ENCODE data around the gene MRPS33. TPM values are rescaled to one million over a fixed set of nuclear protein-coding genes. Genes with fewer than 3 reads are reported as not detected.
A peak's percentile ranks its signal among the peaks of the same experiment; 100 is the strongest.

MRPS33 gene
- total and polyA plus RNA-seq, 2 of the 8 experiments (the other 6 are each of a cell fraction or from before 2014, with no cell fraction given): 22.9 to 62.6 TPM

GRCh38 chr7:140983802-140984201 lies 30.9 kb downstream of the MRPS33 start:
- H2BK20ac ChIP-seq (ENCODE audit: low read length): no peak overlapping the region
- no peaks in the 10 kb centered on the region for H3K79me1 ChIP-seq (ENCODE audit: low read depth, low read length)
- H3K23ac ChIP-seq (ENCODE audit: insufficient read length): no peak overlapping the region
- no peak overlapping the region for H3K4me3 ChIP-seq (ENCODE audit: extremely low read depth in 1 of 4, insufficient read depth in 2 of 4, low read depth in 3 of 4, low read length in 4 of 4)
- no peaks in the 10 kb centered on the region for H4K20me1 ChIP-seq (replicated peaks in 1 of 2; ENCODE audit: control insufficient read depth in 1 of 2, insufficient read depth in 2 of 2, low read length in 2 of 2)
- DNase-seq (ENCODE audit: low read depth in 1 of 2, low spot score in 2 of 2) (no peak), FAIRE-seq (no peak)
- H2BK120ac ChIP-seq (replicated peaks; ENCODE audit: low read depth, low read length): no peak overlapping the region
- 80% methylated on average over 4 of the region's 4 CpGs; no CpG with 5 or more reads in 1 of the 2 experiments for WGBS, 2 experiments (ENCODE audit: extremely low coverage in 1 of 2, insufficient coverage in 1 of 2, insufficient read length in 1 of 2, insufficient replicate concordance in 2 of 2, low coverage in 1 of 2, low lambda C conversion rate in 2 of 2, missing lambda C conversion rate in 1 of 2)
- H3K56ac ChIP-seq (replicated peaks; ENCODE audit: insufficient read length, low read depth, low read length): no peak overlapping the region
- no peak overlapping the region for H4K5ac ChIP-seq (ENCODE audit: insufficient read length, low read depth, low read length)
- no peaks in the 10 kb centered on the region for H3K36me3 ChIP-seq (ENCODE audit: control insufficient read depth in 2 of 4, insufficient read depth in 4 of 4, low read length in 3 of 4)
- no peak overlapping the region for H3K4me2 ChIP-seq (ENCODE audit: insufficient read depth in 1 of 2, low read depth in 2 of 2, low read length in 2 of 2)
- H3K23me2 ChIP-seq (ENCODE audit: low read depth, low read length): no peaks in the 10 kb centered on the region; the same call in 1 of the 2 replicates
- no peaks in the 10 kb centered on the region for H3K4me1 ChIP-seq (replicated peaks in 1 of 4; ENCODE audit: control insufficient read depth in 3 of 4, insufficient read depth in 4 of 4, low read length in 3 of 4)
- no peak overlapping the region for H2BK15ac ChIP-seq (ENCODE audit: low read length)
- H3K9me3 ChIP-seq (ENCODE audit: insufficient read depth in 2 of 2, low read depth in 1 of 2, low read length in 1 of 2): no peaks in the 10 kb centered on the region
- no peak overlapping the region for H3K18ac ChIP-seq (ENCODE audit: extremely low read depth, low read length)
- no peak overlapping the region for H3K4ac ChIP-seq (replicated peaks; ENCODE audit: insufficient read length, low read depth, low read length)
- H2AFZ ChIP-seq (ENCODE audit: low read length): no peak overlapping the region
- no peak overlapping the region for H2BK5ac ChIP-seq (ENCODE audit: low read depth, low read length)
- TF ChIP-seq BCL11A (IDR thresholded peaks at IDR 0.05; ENCODE audit: low read depth in 2 of 2, low read length in 2 of 2): no peak
- TF ChIP-seq RFX5 (IDR thresholded peaks at IDR 0.05; ENCODE audit: borderline replicate concordance, low read depth, low read length): peak; percentile 65
- TF ChIP-seq USF2 (IDR thresholded peaks at IDR 0.05; ENCODE audit: low read length): no peak
- peak; percentile 71 to 76 for TF ChIP-seq RAD21 (IDR thresholded peaks at IDR 0.05 in 1 of 2, conservative IDR thresholded peaks at IDR 0.05 in 1 of 2; ENCODE audit: low read depth in 2 of 2, low read length in 2 of 2)
- TF ChIP-seq CTCF (IDR thresholded peaks at IDR 0.05; ENCODE audit: control extremely low read depth in 1 of 3, insufficient read depth in 1 of 3, low read depth in 1 of 3, low read length in 3 of 3): peak in 2 of 3 experiments; percentile 32 to 48; a peak in 2 of 4 replicates
- ChIA-PET POLR2A (ENCODE audit: partially characterized antibody) (interaction anchor here (0.8 to 1.8 kb wide), 2 partner anchors 9 to 172 kb away, joined by 3 to 5 read pairs; no protein-coding TSS in a partner anchor), CTCF (ENCODE audit: partially characterized antibody) (interaction anchor here (0.7 to 4.4 kb wide), 38 partner anchors 9 to 498 kb away, joined by 3 to 36 read pairs (median 6); no protein-coding TSS in a partner anchor)
- H3K79me2 ChIP-seq (ENCODE audit: control insufficient read depth in 1 of 2, insufficient read depth in 2 of 2, low read length in 2 of 2): no peaks in the 10 kb centered on the region
- no peak overlapping the region for H3K14ac ChIP-seq (ENCODE audit: insufficient read length)
- H4K91ac ChIP-seq (replicated peaks; ENCODE audit: insufficient read length, low read length): no peak overlapping the region
- no peak overlapping the region for H3K27ac ChIP-seq (ENCODE audit: low read depth, low read length)
- H3K9ac ChIP-seq (replicated peaks in 1 of 4; ENCODE audit: extremely low read depth in 1 of 4, low read depth in 3 of 4, low read length in 3 of 4): no peak overlapping the region
- H4K8ac ChIP-seq (ENCODE audit: extremely low read depth, insufficient read depth, low read length): no peak overlapping the region
- no peak overlapping the region for H2AK5ac ChIP-seq (ENCODE audit: low read depth, low read length)
- no peaks in the 10 kb centered on the region for H3K27me3 ChIP-seq (replicated peaks in 1 of 4; ENCODE audit: control insufficient read depth in 3 of 4, extremely low read depth in 1 of 4, insufficient read depth in 3 of 4, low read length in 3 of 4)
- H2BK12ac ChIP-seq (ENCODE audit: low read depth, low read length): no peak overlapping the region

Data from H1 (cell line).